IPS-15b (cell line): ENCODE results near the gene HOXB2.

Experiments used
- H3K27me3 ChIP-seq: one replicate; pipeline ENCODE4 v1.6.1; 2013; ENCODE audit warnings: low read length; ENCODE audit not compliant: control insufficient read depth, insufficient read depth
- H3K36me3 ChIP-seq: one replicate; pipeline ENCODE4 v1.6.1; 2013; ENCODE audit warnings: low read length; ENCODE audit not compliant: control insufficient read depth, insufficient read depth
- H3K4me1 ChIP-seq: one replicate; pipeline ENCODE4 v1.6.1; 2013; ENCODE audit warnings: mild to moderate bottlenecking, low read length; ENCODE audit not compliant: control insufficient read depth, insufficient read depth
- H3K4me3 ChIP-seq: one replicate; pipeline ENCODE4 v1.5.1; 2013; ENCODE audit warnings: low read depth, low read length
- H3K9ac ChIP-seq: one replicate; pipeline ENCODE4 v1.6.1; 2013; ENCODE audit warnings: low read depth, mild to moderate bottlenecking, low read length
- H3K9me3 ChIP-seq: one replicate; pipeline ENCODE4 v1.6.1; 2013; ENCODE audit warnings: mild to moderate bottlenecking, low read length; ENCODE audit not compliant: control insufficient read depth, insufficient read depth

HOXB2 gene

GRCh38 chr17:48545022-48545375, at the start of gene HOXB2:
TSS of gene HOXB2 (minus strand) at chr17:48545109. CDS start at chr17:48544911, 198 bp downstream.
- peak within 1 kb of the TSS; percentile 42 for H3K4me3 ChIP-seq
- H3K27me3 ChIP-seq = peaks cover 95% of the 10 kb centered on the region
- no peaks in the 10 kb centered on the region for H3K36me3 ChIP-seq
- H3K9me3 ChIP-seq = no peaks in the 10 kb centered on the region
- no peak within 1 kb of the TSS for H3K9ac ChIP-seq
- peaks cover 46% of the 10 kb centered on the region for H3K4me1 ChIP-seq

GRCh38 chr17:48593840-48594537, 49.1 kb upstream of the HOXB2 start:
- H3K4me1 ChIP-seq = peaks cover 5% of the 10 kb centered on the region
- H3K36me3 ChIP-seq = no peaks in the 10 kb centered on the region
- H3K9me3 ChIP-seq = no peaks in the 10 kb centered on the region
- H3K4me3 ChIP-seq = peak overlapping the region; percentile 39
- no peak overlapping the region for H3K9ac ChIP-seq
- peaks cover 100% of the 10 kb centered on the region for H3K27me3 ChIP-seq

DNA sequence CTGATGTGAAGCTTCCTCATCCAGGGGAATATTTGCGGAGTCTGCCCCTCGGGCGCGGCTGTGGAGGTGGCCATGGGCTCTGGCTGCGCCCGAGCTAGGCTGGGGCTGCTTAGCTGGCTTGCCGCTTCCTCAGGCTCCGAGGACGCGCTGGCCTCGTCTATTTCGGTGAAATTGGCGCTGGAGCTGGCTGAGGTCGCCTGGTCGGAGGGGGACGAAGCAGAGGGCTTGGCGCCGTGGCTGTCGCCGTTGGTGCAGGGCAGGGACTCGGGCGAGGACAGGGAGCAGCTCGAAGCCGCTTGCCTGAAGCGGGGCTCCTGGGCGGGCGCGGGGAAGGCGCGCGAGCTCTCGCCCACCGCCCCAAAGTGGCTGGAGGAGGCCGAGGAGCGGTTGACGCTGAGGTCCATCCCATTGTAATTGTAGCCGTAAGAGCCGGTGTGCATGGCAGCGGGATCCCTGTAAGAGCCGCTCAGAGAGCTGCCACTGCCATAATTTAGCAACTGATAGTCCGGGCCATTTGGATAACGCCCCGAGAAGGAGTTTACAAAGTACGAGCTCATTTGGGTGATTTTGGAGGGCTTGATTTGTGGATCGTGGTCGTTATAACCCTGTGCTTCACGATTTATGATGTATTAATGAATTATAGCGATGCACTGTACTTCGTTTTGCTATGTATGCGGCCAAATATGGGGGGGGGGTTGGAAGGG, 48.4 kb upstream of the HOXB2 start, which contains the start of gene HOXB5:
TSS of gene HOXB5 (minus strand) at position 654 of the 704 bp plus-strand sequence. CDS start at position 557, 97 bp downstream.
- Histone ChIP-seq H3K4me3 (peak within 1 kb of the TSS; percentile 39), H3K9ac (no peak within 1 kb of the TSS), H3K9me3 (no peaks in the 10 kb centered on the region), H3K36me3 (no peaks in the 10 kb centered on the region), H3K27me3 (peaks cover 100% of the 10 kb centered on the region), H3K4me1 (peaks cover 5% of the 10 kb centered on the region)

DNA sequence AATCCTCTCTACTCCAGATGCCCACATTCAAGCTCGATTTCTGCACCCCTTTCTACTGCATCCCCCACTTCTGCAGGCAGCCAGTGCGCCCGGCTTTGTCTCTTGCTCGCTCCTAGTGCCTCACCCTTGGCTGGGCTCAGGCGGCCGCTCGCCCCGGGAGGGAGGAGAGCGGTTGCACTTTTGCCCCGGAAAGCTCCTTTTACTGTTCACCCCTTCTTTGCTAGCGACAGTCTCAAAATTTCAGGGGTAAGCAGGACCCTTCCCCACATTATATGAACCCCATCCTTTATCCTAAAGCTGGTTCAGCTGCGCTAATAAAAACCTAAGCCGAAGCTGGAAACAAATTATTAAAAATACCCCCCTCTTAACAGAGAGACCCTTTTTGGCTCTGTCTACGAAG, 47.7 kb upstream of the HOXB2 start:
- no peaks in the 10 kb centered on the region for H3K36me3 ChIP-seq
- peaks cover 100% of the 10 kb centered on the region for H3K27me3 ChIP-seq
- H3K4me1 ChIP-seq = peaks cover 5% of the 10 kb centered on the region
- no peak overlapping the region for H3K4me3 ChIP-seq
- H3K9me3 ChIP-seq = no peaks in the 10 kb centered on the region
- H3K9ac ChIP-seq = no peak overlapping the region

- H3K4me3 ChIP-seq = no peak overlapping the region
- no peaks in the 10 kb centered on the region for H3K36me3 ChIP-seq
- H3K9me3 ChIP-seq = no peaks in the 10 kb centered on the region
- peaks cover 5% of the 10 kb centered on the region for H3K4me1 ChIP-seq
- no peak overlapping the region for H3K9ac ChIP-seq
- H3K27me3 ChIP-seq = peaks cover 100% of the 10 kb centered on the region
These were observed 47.2 kb upstream of the HOXB2 start for GRCh38 chr17:48592057-48592514.

DNA sequence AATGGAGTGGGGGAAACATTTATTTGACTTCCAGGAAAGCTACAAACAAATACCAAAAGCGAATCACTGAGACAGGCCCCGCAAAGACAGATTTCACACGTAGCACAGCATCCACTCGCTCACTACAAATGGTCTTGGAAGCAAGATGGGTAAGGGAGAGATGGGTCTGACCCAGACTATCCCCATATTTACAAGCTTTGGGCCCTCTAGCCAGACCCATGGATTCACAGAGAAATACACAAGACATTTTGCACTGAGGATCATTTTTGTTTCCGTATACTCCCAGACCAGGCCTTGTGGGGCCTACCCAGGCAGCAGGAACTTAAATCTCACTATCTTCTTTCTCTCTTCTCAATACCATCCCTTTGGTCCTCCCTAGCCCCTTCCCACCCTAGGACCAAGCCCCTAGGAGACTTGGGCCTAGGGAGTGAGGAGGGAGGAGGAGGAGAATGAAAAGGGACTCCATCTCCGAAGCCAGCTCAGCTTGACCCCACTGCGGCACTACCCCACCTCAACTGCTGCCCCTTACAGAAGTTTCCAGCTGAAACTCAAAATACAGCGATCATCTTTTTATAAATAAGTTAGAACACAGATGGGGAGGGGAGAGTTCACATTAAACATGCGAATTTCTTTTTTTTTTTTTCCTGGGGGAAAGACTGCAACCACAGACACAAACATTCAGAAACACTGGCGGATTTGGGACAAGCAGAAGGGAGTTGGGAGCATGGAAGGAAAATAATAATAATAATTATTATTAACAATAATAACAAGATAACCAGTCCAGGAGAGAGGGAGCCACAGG, 46.5 kb upstream of the HOXB2 start:
- H3K27me3 ChIP-seq = peaks cover 100% of the 10 kb centered on the region
- H3K9ac ChIP-seq = no peak overlapping the region
- H3K9me3 ChIP-seq = no peaks in the 10 kb centered on the region
- H3K4me1 ChIP-seq = peaks cover 5% of the 10 kb centered on the region
- no peak overlapping the region for H3K4me3 ChIP-seq
- H3K36me3 ChIP-seq = no peaks in the 10 kb centered on the region

GRCh38 chr17:48590607-48591161, 45.8 kb upstream of the HOXB2 start:
- H3K36me3 ChIP-seq = no peaks in the 10 kb centered on the region
- no peaks in the 10 kb centered on the region for H3K9me3 ChIP-seq
- H3K9ac ChIP-seq = no peak overlapping the region
- H3K4me3 ChIP-seq = no peak overlapping the region
- H3K4me1 ChIP-seq = peaks cover 7% of the 10 kb centered on the region
- H3K27me3 ChIP-seq = peaks cover 100% of the 10 kb centered on the region

DNA sequence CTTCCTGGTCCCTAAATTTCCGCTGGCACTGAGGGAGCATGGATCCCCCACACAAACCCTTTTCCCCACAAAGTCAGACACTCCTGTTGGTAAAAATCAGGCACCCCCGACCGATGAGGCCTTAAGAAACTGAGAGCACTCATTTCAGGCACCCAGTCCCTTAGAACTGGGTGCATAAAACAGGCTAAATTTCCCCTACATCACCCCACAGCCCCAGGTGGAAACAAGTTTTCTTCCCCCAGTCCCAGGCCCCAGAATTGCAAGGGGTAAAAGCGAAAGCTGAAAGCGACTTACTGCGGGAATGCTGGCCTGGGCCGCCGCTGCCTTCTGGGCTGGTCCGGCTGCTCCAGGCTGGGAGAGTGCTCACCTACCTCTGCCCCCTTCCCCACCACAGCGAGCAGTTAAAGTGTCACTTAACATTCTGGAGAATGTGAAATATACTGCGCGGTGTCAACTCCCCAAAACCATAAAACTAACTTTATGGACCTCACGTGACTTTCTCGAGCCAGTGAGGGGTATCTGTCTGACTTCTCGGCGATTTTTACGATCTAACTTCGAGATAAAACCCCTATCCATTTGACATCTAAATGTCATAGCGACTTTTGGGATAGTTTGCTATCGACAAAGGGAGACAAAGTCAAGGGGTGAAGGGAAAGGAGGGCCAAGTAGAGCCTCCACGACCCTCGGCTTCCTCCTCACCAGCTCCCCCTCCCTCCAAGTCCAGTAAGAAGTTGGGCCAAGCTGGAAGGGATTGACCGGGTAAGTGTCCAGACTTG, 45.1 kb upstream of the HOXB2 start, which contains the start of gene HOXB3:
TSS of gene HOXB3 (minus strand) at position 411 of the 776 bp plus-strand sequence. CDS start 37,767 bp downstream, outside the sequence.
- peaks cover 7% of the 10 kb centered on the region for H3K4me1 ChIP-seq
- H3K9me3 ChIP-seq = no peaks in the 10 kb centered on the region
- H3K27me3 ChIP-seq = peaks cover 100% of the 10 kb centered on the region
- H3K9ac ChIP-seq = no peak within 1 kb of the TSS
- no peaks in the 10 kb centered on the region for H3K36me3 ChIP-seq
- H3K4me3 ChIP-seq = peak within 1 kb of the TSS; percentile 22

GRCh38 chr17:48589060-48589830, 44.3 kb upstream of the HOXB2 start:
- no peak overlapping the region for H3K9ac ChIP-seq
- no peaks in the 10 kb centered on the region for H3K9me3 ChIP-seq
- H3K27me3 ChIP-seq = peaks cover 100% of the 10 kb centered on the region
- H3K4me1 ChIP-seq = peaks cover 2% of the 10 kb centered on the region
- no peaks in the 10 kb centered on the region for H3K36me3 ChIP-seq
- peak overlapping the region; percentile 22 for H3K4me3 ChIP-seq

DNA sequence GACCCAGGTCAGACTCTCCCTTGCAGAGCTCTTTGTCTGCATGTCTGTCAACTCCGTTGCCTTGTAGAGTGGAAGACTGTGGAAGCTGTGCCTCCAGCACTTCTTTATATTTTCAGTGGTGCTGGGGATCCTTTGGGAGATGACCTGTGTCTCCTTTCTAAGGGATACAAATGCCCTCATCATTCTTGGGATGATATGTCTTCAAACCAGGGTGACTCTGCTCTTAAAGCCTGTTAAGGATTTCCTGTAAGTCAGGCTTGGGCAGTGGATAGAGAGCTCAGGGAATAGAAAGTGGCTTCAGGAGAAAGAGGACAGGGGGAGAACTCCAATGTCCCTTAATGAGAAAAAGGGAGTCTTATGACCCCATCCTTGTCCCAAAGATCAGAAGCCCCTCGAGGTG, 43.6 kb upstream of the HOXB2 start:
- Histone ChIP-seq H3K9ac (no peak overlapping the region), H3K27me3 (peaks cover 100% of the 10 kb centered on the region), H3K4me1 (peaks cover 2% of the 10 kb centered on the region), H3K4me3 (peak overlapping the region; percentile 18), H3K36me3 (no peaks in the 10 kb centered on the region), H3K9me3 (no peaks in the 10 kb centered on the region)
